ENCODE results near the gene BRCA1.
"Not testable (repeated sequence)": the region's sequence is repeated elsewhere in the genome, so short reads cannot be mapped to it uniquely, and the experiment has no call there.

BRCA1 gene

GRCh38 chr17:43003542-43004172 lies 121.5 kb downstream of the BRCA1 start:
- DNase-seq (ENCODE audit: low read depth) = no peak

- not testable (repeated sequence) for DNase-seq (ENCODE audit: low read depth)
Observed at GRCh38 chr17:43000894-43001293, 124.3 kb downstream of the BRCA1 start.

GRCh38 chr17:42999003-42999525 lies 126.1 kb downstream of the BRCA1 start:
- no peak for DNase-seq (ENCODE audit: low read depth)

DNA sequence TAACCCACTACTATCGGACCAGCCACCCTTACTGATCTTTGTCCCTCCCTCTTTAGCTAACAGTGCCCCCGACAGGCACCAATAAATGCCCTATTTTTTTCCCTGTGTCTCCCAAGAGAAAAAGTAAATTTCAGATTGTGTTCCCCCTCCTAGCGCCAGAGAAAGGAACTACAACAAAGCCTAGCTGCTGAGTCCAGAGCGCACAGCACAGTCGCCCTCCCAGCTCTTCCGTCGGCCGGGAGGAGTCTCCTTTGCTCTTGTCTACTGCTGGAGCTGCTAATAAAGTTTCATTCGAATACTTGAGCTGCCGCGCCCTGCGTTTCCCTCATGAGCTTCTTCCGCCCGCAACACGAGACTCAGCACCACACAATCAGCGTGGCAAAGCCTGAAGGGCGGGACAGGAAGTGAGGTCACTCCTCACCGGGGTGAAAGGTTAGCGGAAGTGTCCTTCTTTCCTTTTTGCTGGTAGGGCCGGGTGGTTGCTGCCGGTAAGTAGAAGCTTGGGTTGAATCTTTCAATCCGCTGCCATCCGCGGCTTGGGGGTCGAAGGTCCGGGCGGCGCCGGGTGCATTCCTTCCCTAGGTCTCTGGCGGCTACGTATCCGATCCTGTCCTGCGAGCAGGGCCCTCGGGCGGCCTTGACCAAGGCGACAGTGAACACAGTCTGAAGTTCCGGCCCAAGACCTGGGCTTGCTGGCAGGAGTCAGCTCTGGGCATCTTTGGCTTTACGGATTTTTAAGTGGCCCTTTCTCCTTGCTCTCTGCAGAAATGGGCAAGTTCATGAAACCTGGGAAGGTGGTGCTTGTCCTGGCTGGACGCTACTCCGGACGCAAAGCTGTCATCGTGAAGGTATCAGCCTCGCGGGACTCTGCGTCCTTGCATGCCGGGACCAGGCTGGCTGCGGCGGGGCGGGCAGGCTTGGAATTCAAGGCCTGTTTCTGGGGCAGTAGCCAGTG lies 126.9 kb downstream of the BRCA1 start, which contains the start of gene RPL27:
Gene RPL27, plus strand, starts transcription at position 436 of the 955 bp plus-strand sequence. Its CDS starts 332 bp downstream, at position 768.
- DNase-seq (ENCODE audit: low read depth) = peak; percentile 97

GRCh38 chr17:42997390-42997983 lies 127.7 kb downstream of the BRCA1 start:
- no peak for DNase-seq (ENCODE audit: low read depth)

Measured in activated T-cell treated with anti-CD3 and anti-CD28 coated beads for 24 hours (primary cell).